BJ (cell line): ENCODE measurements around the gene APOA4. TPM values are rescaled to one million over a fixed set of nuclear protein-coding genes. Genes with fewer than 3 reads are reported as not detected.

Source experiments
- CTCF ChIA-PET: fragments of 350-600 bp; formaldehyde crosslinking; extraction: SDS; loops from one replicate; lab custom pipeline; 2021; ENCODE audit warnings: antibody characterized with exemption, inconsistent platforms; lab: Yijun Ruan, JAX
- POLR2A ChIA-PET: fragments of 300-600 bp; sonication (Branson Sonifier 250); formaldehyde crosslinking; extraction: SDS; loops from one replicate; lab custom pipeline; 2021; ENCODE audit warnings: antibody characterized with exemption; lab: Charles Lee
- DNase-seq: peaks from one replicate; pipeline ENCODE4 v3.0.0-alpha.2; 2011; ENCODE audit warnings: low read depth
- H3K27me3 ChIP-seq: 2 replicates; pipeline ENCODE4 v1.6.0; 2011; ENCODE audit warnings: low read length; ENCODE audit not compliant: control insufficient read depth, insufficient read depth
- H3K36me3 ChIP-seq: 2 replicates; pipeline ENCODE4 v1.5.1; 2011; ENCODE audit warnings: low read length; ENCODE audit not compliant: control insufficient read depth, insufficient read depth
- H3K4me3 ChIP-seq: 2 replicates; pipeline ENCODE4 v1.5.1; 2011; ENCODE audit warnings: low read depth, mild to moderate bottlenecking, control low read depth, low read length
- polyA plus RNA-seq: library from polyadenylated mRNA; depleted of rRNA; stranded (reverse); fragments of >200 nt; gene quantifications from 2 replicates; pipeline ENCODE4 v1.2.3, GENCODE V29; 2011
- TF ChIP-seq, protein P1 (sequence below): IDR thresholded peaks from 2 replicates; pipeline ENCODE4 v1.5.1; 2011; ENCODE audit warnings: low read depth, mild to moderate bottlenecking, control low read depth, inconsistent platforms, low read length, moderate library complexity; ENCODE audit not compliant: insufficient read depth

The APOA4 gene
- polyA plus RNA-seq, 1 experiment: not detected

DNA sequence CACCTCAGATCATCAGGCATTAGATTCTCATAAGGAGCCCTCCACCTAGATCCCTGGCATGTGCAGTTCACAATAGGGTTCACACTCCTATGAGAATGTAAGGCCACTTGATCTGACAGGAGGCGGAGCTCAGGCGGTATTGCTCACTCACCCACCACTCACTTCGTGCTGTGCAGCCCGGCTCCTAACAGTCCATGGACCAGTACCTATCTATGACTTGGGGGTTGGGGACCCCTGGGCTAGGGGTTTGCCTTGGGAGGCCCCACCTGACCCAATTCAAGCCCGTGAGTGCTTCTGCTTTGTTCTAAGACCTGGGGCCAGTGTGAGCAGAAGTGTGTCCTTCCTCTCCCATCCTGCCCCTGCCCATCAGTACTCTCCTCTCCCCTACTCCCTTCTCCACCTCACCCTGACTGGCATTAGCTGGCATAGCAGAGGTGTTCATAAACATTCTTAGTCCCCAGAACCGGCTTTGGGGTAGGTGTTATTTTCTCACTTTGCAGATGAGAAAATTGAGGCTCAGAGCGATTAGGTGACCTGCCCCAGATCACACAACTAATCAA lies 8.8 kb upstream of the APOA4 start:
- Histone ChIP-seq H3K36me3 (no peaks in the 10 kb centered on the region), H3K4me3 (no peak overlapping the region), H3K27me3 (no peaks in the 10 kb centered on the region; the same call in 1 of the 2 replicates)
- TF ChIP-seq, protein P1, sequence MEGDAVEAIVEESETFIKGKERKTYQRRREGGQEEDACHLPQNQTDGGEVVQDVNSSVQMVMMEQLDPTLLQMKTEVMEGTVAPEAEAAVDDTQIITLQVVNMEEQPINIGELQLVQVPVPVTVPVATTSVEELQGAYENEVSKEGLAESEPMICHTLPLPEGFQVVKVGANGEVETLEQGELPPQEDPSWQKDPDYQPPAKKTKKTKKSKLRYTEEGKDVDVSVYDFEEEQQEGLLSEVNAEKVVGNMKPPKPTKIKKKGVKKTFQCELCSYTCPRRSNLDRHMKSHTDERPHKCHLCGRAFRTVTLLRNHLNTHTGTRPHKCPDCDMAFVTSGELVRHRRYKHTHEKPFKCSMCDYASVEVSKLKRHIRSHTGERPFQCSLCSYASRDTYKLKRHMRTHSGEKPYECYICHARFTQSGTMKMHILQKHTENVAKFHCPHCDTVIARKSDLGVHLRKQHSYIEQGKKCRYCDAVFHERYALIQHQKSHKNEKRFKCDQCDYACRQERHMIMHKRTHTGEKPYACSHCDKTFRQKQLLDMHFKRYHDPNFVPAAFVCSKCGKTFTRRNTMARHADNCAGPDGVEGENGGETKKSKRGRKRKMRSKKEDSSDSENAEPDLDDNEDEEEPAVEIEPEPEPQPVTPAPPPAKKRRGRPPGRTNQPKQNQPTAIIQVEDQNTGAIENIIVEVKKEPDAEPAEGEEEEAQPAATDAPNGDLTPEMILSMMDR: no peak
- CTCF ChIA-PET: no interaction called here
- no peak for DNase-seq
- POLR2A ChIA-PET: no interaction called here

DNA sequence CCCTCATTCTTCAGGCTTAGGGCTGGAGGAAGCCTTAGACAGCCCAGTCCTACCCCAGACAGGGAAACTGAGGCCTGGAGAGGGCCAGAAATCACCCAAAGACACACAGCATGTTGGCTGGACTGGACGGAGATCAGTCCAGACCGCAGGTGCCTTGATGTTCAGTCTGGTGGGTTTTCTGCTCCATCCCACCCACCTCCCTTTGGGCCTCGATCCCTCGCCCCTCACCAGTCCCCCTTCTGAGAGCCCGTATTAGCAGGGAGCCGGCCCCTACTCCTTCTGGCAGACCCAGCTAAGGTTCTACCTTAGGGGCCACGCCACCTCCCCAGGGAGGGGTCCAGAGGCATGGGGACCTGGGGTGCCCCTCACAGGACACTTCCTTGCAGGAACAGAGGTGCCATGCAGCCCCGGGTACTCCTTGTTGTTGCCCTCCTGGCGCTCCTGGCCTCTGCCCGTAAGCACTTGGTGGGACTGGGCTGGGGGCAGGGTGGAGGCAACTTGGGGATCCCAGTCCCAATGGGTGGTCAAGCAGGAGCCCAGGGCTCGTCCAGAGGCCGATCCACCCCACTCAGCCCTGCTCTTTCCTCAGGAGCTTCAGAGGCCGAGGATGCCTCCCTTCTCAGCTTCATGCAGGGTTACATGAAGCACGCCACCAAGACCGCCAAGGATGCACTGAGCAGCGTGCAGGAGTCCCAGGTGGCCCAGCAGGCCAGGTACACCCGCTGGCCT lies 7.2 kb upstream of the APOA4 start:
- Histone ChIP-seq H3K4me3 (no peak overlapping the region), H3K27me3 (no peaks in the 10 kb centered on the region; the same call in 1 of the 2 replicates), H3K36me3 (no peaks in the 10 kb centered on the region)
- TF ChIP-seq, protein P1: no peak
- ChIA-PET CTCF (interaction anchor here (0.6 kb wide), 2 partner anchors 38 to 392 kb away, joined by 3 read pairs; no protein-coding TSS in a partner anchor), POLR2A (no interaction called here)
- DNase-seq: no peak

DNA sequence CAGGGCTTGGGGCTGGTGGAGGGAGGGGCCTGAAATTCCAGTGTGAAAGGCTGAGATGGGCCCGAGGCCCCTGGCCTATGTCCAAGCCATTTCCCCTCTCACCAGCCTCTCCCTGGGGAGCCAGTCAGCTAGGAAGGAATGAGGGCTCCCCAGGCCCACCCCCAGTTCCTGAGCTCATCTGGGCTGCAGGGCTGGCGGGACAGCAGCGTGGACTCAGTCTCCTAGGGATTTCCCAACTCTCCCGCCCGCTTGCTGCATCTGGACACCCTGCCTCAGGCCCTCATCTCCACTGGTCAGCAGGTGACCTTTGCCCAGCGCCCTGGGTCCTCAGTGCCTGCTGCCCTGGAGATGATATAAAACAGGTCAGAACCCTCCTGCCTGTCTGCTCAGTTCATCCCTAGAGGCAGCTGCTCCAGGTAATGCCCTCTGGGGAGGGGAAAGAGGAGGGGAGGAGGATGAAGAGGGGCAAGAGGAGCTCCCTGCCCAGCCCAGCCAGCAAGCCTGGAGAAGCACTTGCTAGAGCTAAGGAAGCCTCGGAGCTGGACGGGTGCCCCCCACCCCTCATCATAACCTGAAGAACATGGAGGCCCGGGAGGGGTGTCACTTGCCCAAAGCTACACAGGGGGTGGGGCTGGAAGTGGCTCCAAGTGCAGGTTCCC lies 6.5 kb upstream of the APOA4 start, which contains the start of gene APOC3:
Gene APOC3, plus strand, starts transcription at position 383 of the 659 bp plus-strand sequence. CDS start 676 bp downstream, outside the sequence.
- no peaks in the 10 kb centered on the region; the same call in 1 of the 2 replicates for H3K27me3 ChIP-seq
- POLR2A ChIA-PET: no interaction called here
- CTCF ChIA-PET: interaction anchor here (0.6 to 1.5 kb wide), 4 partner anchors 29 to 393 kb away, joined by 3 to 5 read pairs (median 3); no protein-coding TSS in a partner anchor
- TF ChIP-seq, protein P1: no peak
- no peak within 1 kb of the TSS for H3K4me3 ChIP-seq
- no peaks in the 10 kb centered on the region for H3K36me3 ChIP-seq
- no peak for DNase-seq

DNA sequence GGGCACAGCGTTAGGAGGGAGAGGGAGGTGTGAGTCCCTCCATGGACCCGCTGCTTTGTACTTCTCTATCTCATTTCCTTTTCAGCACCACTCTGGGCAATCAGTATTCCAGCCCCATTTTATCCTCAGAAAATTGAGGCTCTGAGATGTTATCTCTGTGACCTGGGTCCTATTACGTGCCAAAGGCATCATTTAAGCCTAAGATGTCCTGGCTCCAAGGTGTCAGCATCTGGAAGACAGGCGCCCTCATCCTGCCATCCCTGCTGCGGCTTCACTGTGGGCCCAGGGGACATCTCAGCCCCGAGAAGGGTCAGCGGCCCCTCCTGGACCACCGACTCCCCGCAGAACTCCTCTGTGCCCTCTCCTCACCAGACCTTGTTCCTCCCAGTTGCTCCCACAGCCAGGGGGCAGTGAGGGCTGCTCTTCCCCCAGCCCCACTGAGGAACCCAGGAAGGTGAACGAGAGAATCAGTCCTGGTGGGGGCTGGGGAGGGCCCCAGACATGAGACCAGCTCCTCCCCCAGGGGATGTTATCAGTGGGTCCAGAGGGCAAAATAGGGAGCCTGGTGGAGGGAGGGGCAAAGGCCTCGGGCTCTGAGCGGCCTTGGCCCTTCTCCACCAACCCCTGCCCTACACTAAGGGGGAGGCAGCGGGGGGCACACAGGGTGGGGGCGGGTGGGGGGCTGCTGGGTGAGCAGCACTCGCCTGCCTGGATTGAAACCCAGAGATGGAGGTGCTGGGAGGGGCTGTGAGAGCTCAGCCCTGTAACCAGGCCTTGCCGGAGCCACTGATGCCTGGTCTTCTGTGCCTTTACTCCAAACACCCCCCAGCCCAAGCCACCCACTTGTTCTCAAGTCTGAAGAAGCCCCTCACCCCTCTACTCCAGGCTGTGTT lies 5.8 kb upstream of the APOA4 start:
- POLR2A ChIA-PET: interaction anchor here (0.6 kb wide), 1 partner anchor 247 kb away, joined by 5 read pairs; no protein-coding TSS in a partner anchor
- no peaks in the 10 kb centered on the region; the same call in 1 of the 2 replicates for H3K27me3 ChIP-seq
- DNase-seq: no peak
- no peak overlapping the region for H3K4me3 ChIP-seq
- TF ChIP-seq, protein P1: no peak
- CTCF ChIA-PET: interaction anchor here (0.6 to 1.5 kb wide), 4 partner anchors 28 to 277 kb away, joined by 3 to 5 read pairs (median 3); partner anchors contain the start of gene APOA5
- H3K36me3 ChIP-seq: no peaks in the 10 kb centered on the region
